GM06990 (cell line): ENCODE measurements around the gene ZFYVE28.

Experiments
- DNase-seq: peaks from one replicate; pipeline ENCODE4 v3.0.0-alpha.2; 2011; ENCODE audit not compliant: insufficient read length; ENCODE audit errors: extremely low read depth
- H3K27me3 ChIP-seq: replicated peaks from 2 replicates; pipeline ENCODE4 v1.6.0; 2011; ENCODE audit warnings: low read length; ENCODE audit not compliant: control insufficient read depth, insufficient read depth
- H3K36me3 ChIP-seq: 2 replicates; pipeline ENCODE4 v1.5.1; 2011; ENCODE audit warnings: low read length; ENCODE audit not compliant: control insufficient read depth, insufficient read depth
- H3K4me3 ChIP-seq: replicated peaks from 2 replicates; pipeline ENCODE4 v1.5.1; 2011; ENCODE audit warnings: low read depth, mild to moderate bottlenecking, control low read depth, low read length
- TF ChIP-seq, protein P1 (sequence below): IDR thresholded peaks from 2 replicates; pipeline ENCODE4 v1.5.1; 2011; ENCODE audit warnings: low read length, control low read depth, mild to moderate bottlenecking, inconsistent platforms; ENCODE audit not compliant: insufficient read depth, poor library complexity, severe bottlenecking

The ZFYVE28 gene

GRCh38 chr4:2356123-2357069, 62.0 kb downstream of the ZFYVE28 start:
- DNase-seq, result no peak
- TF ChIP-seq, protein P1, sequence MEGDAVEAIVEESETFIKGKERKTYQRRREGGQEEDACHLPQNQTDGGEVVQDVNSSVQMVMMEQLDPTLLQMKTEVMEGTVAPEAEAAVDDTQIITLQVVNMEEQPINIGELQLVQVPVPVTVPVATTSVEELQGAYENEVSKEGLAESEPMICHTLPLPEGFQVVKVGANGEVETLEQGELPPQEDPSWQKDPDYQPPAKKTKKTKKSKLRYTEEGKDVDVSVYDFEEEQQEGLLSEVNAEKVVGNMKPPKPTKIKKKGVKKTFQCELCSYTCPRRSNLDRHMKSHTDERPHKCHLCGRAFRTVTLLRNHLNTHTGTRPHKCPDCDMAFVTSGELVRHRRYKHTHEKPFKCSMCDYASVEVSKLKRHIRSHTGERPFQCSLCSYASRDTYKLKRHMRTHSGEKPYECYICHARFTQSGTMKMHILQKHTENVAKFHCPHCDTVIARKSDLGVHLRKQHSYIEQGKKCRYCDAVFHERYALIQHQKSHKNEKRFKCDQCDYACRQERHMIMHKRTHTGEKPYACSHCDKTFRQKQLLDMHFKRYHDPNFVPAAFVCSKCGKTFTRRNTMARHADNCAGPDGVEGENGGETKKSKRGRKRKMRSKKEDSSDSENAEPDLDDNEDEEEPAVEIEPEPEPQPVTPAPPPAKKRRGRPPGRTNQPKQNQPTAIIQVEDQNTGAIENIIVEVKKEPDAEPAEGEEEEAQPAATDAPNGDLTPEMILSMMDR, result no peak
- no peaks in the 10 kb centered on the region for H3K36me3 ChIP-seq
- H3K4me3 ChIP-seq, result no peak overlapping the region
- no peaks in the 10 kb centered on the region; the same call in 1 of the 2 replicates for H3K27me3 ChIP-seq

DNA sequence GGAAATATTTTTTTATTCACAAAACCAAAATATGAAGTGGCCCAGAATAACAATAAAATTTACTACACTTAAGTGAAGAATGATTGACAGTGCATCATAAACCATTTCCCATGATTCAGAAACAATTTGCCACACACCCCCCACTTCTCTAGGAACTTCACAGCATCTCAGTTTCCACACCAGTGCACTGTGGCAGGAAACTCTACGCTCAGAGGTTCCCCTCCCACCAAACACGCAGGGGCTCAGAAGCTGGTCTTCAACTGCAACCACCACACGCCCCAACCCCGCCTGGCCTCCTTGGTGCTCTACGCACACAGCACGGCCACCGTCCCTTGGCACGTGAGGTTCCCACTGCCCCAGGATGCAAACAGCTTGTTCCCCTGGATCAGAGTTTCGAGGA, 63.7 kb downstream of the ZFYVE28 start:
- TF ChIP-seq, protein P1, result no peak
- DNase-seq, result no peak
- Histone ChIP-seq H3K36me3 (no peaks in the 10 kb centered on the region), H3K4me3 (no peak overlapping the region), H3K27me3 (no peaks in the 10 kb centered on the region; the same call in 1 of the 2 replicates)

DNA sequence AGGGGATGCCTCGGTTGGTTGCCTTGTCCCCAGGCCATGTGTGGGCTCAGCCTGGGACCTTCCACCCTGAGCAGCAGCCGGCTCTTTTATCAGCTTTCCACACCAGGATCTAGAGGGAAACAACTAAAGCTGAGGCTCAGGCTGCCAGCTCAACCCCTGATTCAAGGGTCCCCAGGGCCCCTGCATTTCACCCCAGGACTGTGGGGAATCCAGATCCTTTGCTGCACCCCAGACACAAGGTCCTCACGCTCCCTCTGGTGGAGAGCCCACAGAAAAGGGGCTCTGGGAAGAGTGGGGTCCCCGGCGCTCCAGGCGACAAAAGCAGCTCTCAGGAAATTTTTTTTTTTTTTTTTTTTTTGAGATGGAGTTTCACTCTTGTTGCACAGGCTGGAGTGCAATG, 64.3 kb downstream of the ZFYVE28 start:
- H3K27me3 ChIP-seq, result no peaks in the 10 kb centered on the region; the same call in 1 of the 2 replicates
- no peaks in the 10 kb centered on the region for H3K36me3 ChIP-seq
- H3K4me3 ChIP-seq, result no peak overlapping the region
- DNase-seq, result no peak
- TF ChIP-seq, protein P1, result peak; percentile 47

GRCh38 chr4:2353222-2354107, 65.0 kb downstream of the ZFYVE28 start:
- Histone ChIP-seq H3K27me3 (no peaks in the 10 kb centered on the region; the same call in 1 of the 2 replicates), H3K36me3 (no peaks in the 10 kb centered on the region), H3K4me3 (no peak overlapping the region)
- no peak for DNase-seq
- TF ChIP-seq, protein P1, result no peak

GRCh38 chr4:2352729-2353221, 65.7 kb downstream of the ZFYVE28 start:
- Histone ChIP-seq H3K4me3 (no peak overlapping the region), H3K27me3 (no peaks in the 10 kb centered on the region; the same call in 1 of the 2 replicates), H3K36me3 (no peaks in the 10 kb centered on the region)
- DNase-seq, result no peak
- TF ChIP-seq, protein P1, result no peak
